ENCODE results near the gene TEX19.
A peak's percentile ranks its signal among the peaks of the same experiment; 100 is the strongest.

DNA sequence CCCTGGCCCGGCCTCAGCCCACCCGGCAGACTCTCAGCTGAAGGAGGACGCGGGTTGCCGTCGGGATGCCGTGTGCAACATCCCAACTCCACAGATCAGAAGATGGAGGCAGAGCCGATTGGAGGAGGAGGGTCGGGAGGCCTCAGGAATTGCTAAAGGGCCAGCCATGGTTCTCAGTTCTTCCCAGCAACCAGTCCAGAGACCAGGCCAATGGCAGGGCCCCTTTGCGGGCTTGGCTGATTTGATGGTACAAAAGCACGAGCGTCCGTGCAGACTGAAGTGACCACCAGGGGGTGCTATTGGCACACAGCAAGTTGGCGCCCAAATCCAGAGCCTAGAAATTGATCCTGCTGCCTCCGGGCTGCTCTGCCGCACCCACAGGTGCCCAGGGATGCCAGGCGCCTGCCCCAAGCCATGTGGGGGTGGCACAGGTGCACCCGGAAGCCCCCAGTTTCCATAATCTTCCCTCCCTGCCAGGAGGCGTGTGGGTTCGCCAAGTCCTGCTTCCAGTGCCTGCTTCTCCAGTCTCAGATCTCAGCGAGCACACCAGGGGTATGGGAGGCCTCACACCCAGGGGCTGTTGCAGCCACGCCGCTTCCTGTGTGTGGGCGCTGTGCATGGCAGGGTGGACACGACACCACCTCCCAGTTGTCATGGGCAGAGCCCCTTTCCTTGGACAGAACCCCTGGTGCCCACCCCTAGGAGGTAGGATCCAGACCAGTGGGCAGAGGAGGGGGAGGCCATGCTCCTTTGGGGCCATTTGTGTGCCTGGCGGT, 7.1 kb upstream of the TEX19 start:
- TF ChIP-seq GABPA (IDR thresholded peaks at IDR 0.05; ENCODE audit: low read depth) (no peak), POLR2AphosphoS5 (IDR thresholded peaks at IDR 0.05; ENCODE audit: low read depth) (no peak), SPI1 (IDR thresholded peaks at IDR 0.05; ENCODE audit: borderline replicate concordance, low read depth) (no peak)
- TF ChIP-seq, protein P1, sequence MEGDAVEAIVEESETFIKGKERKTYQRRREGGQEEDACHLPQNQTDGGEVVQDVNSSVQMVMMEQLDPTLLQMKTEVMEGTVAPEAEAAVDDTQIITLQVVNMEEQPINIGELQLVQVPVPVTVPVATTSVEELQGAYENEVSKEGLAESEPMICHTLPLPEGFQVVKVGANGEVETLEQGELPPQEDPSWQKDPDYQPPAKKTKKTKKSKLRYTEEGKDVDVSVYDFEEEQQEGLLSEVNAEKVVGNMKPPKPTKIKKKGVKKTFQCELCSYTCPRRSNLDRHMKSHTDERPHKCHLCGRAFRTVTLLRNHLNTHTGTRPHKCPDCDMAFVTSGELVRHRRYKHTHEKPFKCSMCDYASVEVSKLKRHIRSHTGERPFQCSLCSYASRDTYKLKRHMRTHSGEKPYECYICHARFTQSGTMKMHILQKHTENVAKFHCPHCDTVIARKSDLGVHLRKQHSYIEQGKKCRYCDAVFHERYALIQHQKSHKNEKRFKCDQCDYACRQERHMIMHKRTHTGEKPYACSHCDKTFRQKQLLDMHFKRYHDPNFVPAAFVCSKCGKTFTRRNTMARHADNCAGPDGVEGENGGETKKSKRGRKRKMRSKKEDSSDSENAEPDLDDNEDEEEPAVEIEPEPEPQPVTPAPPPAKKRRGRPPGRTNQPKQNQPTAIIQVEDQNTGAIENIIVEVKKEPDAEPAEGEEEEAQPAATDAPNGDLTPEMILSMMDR (IDR thresholded peaks at IDR 0.05; ENCODE audit: insufficient read depth, low read length) = peak; percentile 94
- TF ChIP-seq, protein P2, sequence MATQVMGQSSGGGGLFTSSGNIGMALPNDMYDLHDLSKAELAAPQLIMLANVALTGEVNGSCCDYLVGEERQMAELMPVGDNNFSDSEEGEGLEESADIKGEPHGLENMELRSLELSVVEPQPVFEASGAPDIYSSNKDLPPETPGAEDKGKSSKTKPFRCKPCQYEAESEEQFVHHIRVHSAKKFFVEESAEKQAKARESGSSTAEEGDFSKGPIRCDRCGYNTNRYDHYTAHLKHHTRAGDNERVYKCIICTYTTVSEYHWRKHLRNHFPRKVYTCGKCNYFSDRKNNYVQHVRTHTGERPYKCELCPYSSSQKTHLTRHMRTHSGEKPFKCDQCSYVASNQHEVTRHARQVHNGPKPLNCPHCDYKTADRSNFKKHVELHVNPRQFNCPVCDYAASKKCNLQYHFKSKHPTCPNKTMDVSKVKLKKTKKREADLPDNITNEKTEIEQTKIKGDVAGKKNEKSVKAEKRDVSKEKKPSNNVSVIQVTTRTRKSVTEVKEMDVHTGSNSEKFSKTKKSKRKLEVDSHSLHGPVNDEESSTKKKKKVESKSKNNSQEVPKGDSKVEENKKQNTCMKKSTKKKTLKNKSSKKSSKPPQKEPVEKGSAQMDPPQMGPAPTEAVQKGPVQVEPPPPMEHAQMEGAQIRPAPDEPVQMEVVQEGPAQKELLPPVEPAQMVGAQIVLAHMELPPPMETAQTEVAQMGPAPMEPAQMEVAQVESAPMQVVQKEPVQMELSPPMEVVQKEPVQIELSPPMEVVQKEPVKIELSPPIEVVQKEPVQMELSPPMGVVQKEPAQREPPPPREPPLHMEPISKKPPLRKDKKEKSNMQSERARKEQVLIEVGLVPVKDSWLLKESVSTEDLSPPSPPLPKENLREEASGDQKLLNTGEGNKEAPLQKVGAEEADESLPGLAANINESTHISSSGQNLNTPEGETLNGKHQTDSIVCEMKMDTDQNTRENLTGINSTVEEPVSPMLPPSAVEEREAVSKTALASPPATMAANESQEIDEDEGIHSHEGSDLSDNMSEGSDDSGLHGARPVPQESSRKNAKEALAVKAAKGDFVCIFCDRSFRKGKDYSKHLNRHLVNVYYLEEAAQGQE (IDR thresholded peaks at IDR 0.05; ENCODE audit: insufficient replicate concordance, low read depth) = peak; percentile 66

All from HL-60 (cell line).